HL-60 (cell line): Measurements from ENCODE around the gene GABBR2.

Experiments
- DNase-seq, 2 experiments: peaks; one replicate each; pipeline ENCODE4 v3.0.0-alpha.2; 2010 to 2020; ENCODE audit warnings: low read depth in 1 of 2, low spot score in 1 of 2
- H3K27ac ChIP-seq: fragments of 250-450 bp; sonication (Bioruptor Pico); replicated peaks from 2 replicates; pipeline ENCODE4 v1.5.1; 2020; ENCODE audit warnings: mild to moderate bottlenecking, moderate library complexity
- H3K27me3 ChIP-seq: fragments of 250-450 bp; sonication (Bioruptor Pico); 2 replicates; pipeline ENCODE4 v1.5.1; 2021; ENCODE audit warnings: mild to moderate bottlenecking, moderate library complexity; ENCODE audit not compliant: insufficient read depth, poor library complexity, severe bottlenecking
- H3K4me3 ChIP-seq: replicated peaks from 2 replicates; pipeline ENCODE4 v1.5.1; 2011; ENCODE audit warnings: mild to moderate bottlenecking, control low read depth, low read length; ENCODE audit not compliant: insufficient read depth
- CTCF ChIP-seq: IDR thresholded peaks from one replicate; pipeline ENCODE4 v1.5.1; 2011; ENCODE audit warnings: low read length, control low read depth, inconsistent platforms; ENCODE audit not compliant: insufficient read depth
- GABPA ChIP-seq: IDR thresholded peaks from 2 replicates; pipeline ENCODE4 v1.6.1; 2012; ENCODE audit warnings: low read depth
- POLR2AphosphoS5 ChIP-seq: IDR thresholded peaks from 2 replicates; pipeline ENCODE4 v1.6.1; 2012; ENCODE audit warnings: low read depth
- REST ChIP-seq: IDR thresholded peaks from 2 replicates; pipeline ENCODE4 v1.6.1; 2012; ENCODE audit warnings: low read depth; ENCODE audit not compliant: insufficient replicate concordance
- SPI1 ChIP-seq: IDR thresholded peaks from 2 replicates; pipeline ENCODE4 v1.6.1; 2012; ENCODE audit warnings: low read depth, mild to moderate bottlenecking, borderline replicate concordance

The GABBR2 gene

GRCh38 chr9:98563988-98564387 is 144.7 kb downstream of the GABBR2 start:
- Histone ChIP-seq H3K4me3 (no peak overlapping the region), H3K27me3 (no peaks in the 10 kb centered on the region), H3K27ac (no peak overlapping the region)
- TF ChIP-seq POLR2AphosphoS5 (no peak), CTCF (no peak), GABPA (no peak), REST (no peak), SPI1 (no peak)
- DNase-seq = no peak

DNA sequence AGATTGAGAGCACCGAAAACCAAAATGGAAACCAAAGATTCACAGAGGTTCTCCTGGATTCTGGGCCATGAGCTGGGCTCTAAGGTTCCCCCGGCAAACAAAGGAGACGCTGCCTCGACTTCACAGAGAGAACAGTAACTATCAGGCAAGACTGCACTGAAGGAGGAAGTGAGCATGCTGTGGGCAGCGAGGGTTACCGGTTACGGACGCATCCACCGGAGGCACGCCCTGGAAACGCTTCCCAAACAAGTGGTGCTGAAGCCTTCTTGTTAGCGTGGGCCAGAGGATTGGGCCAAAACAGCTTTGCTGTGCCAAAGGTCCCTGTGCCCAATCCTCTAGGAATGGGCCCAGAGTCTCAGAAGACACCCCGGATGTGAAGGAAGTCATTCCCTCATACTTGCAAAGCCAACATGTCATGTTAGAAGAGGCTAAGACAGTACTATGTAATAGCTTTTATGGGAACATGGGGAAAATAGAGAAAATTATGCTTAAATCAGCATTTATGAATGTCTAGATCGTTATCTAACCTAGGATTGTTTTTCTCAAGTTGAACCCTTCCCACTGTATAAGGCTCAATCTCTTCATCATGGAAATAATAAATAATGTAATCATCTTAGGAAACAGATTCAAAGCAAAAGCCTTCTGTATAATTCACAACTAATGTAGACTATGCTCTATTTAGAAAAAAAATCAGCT is 145.4 kb downstream of the GABBR2 start:
- Histone ChIP-seq H3K27me3 (no peaks in the 10 kb centered on the region), H3K4me3 (no peak overlapping the region), H3K27ac (no peak overlapping the region)
- no peak for DNase-seq
- TF ChIP-seq GABPA = no peak
- no peak for TF ChIP-seq REST
- TF ChIP-seq POLR2AphosphoS5 = no peak
- no peak for TF ChIP-seq CTCF
- no peak for TF ChIP-seq SPI1

GRCh38 chr9:98559561-98559960 is 149.2 kb downstream of the GABBR2 start:
- no peak for DNase-seq
- Histone ChIP-seq H3K27ac (no peak overlapping the region), H3K27me3 (peaks cover 2% of the 10 kb centered on the region)

More at GRCh38 chr9:98559561-98559960, 149.2 kb downstream of the GABBR2 start:
- H3K4me3 ChIP-seq = no peak overlapping the region
- TF ChIP-seq CTCF (no peak), GABPA (no peak), REST (no peak), SPI1 (no peak), POLR2AphosphoS5 (no peak)
